MM.1S (cell line): Measurements from ENCODE around the gene CDC37L1.

Experiments used
- CTCF ChIP-seq: fragments of 300-600 bp; sonication (generic); IDR thresholded peaks from 2 replicates; pipeline ENCODE4 v1.5.1; 2016; ENCODE audit warnings: antibody characterized with exemption, low read length, mixed read lengths
- EZH2phosphoT487 ChIP-seq: fragments of 300-600 bp; sonication (generic); IDR thresholded peaks from 2 replicates; pipeline ENCODE4 v1.6.1; 2018; ENCODE audit warnings: antibody characterized with exemption, low read length

GRCh38 chr9:4689021-4689420, 9.7 kb downstream of the CDC37L1 start:
- no peak for TF ChIP-seq EZH2phosphoT487
- no peak for TF ChIP-seq CTCF
